Mesendoderm (in vitro differentiated cells): ENCODE results near the gene TRPM3.

Experiments used
- DNase-seq: peaks from one replicate; pipeline ENCODE4 v3.0.0; 2013
- H2AK5ac ChIP-seq: 2 replicates; pipeline ENCODE4 v1.6.1; 2013; ENCODE audit warnings: low read length, inconsistent platforms
- H2BK120ac ChIP-seq: 2 replicates; pipeline ENCODE4 v1.6.1; 2013; ENCODE audit warnings: low read depth, mild to moderate bottlenecking, low read length, moderate library complexity, mixed read lengths
- H2BK15ac ChIP-seq: replicated peaks from 2 replicates; pipeline ENCODE4 v1.6.1; 2013; ENCODE audit warnings: low read depth, mild to moderate bottlenecking, moderate library complexity
- H2BK5ac ChIP-seq: 2 replicates; pipeline ENCODE4 v1.6.1; 2013; ENCODE audit warnings: low read length, inconsistent platforms
- H3K18ac ChIP-seq: 2 replicates; pipeline ENCODE4 v1.6.1; 2013; ENCODE audit warnings: mild to moderate bottlenecking, low read length, mixed read lengths
- H3K23ac ChIP-seq: one replicate; pipeline ENCODE4 v1.6.1; 2013; ENCODE audit warnings: low read length
- H3K27ac ChIP-seq: 2 replicates; pipeline ENCODE4 v1.5.1; 2013; ENCODE audit warnings: low read depth, mild to moderate bottlenecking, inconsistent platforms, low read length, moderate library complexity
- H3K27me3 ChIP-seq: 2 replicates; pipeline ENCODE4 v1.6.1; 2013; ENCODE audit warnings: low read length, control low read depth, mild to moderate bottlenecking, inconsistent platforms; ENCODE audit not compliant: insufficient read depth, poor library complexity
- H3K36me3 ChIP-seq: 2 replicates; pipeline ENCODE4 v1.6.1; 2013; ENCODE audit warnings: low read length, inconsistent platforms; ENCODE audit not compliant: control insufficient read depth, insufficient read depth
- H3K4ac ChIP-seq: one replicate; pipeline ENCODE4 v1.6.1; 2013; ENCODE audit warnings: low read depth, mild to moderate bottlenecking, low read length, moderate library complexity
- H3K4me1 ChIP-seq: 2 replicates; pipeline ENCODE4 v1.6.1; 2013; ENCODE audit warnings: low read depth, low read length, inconsistent platforms; ENCODE audit not compliant: control insufficient read depth
- H3K4me2 ChIP-seq: 2 replicates; pipeline ENCODE4 v1.6.1; 2013; ENCODE audit warnings: low read length
- H3K4me3 ChIP-seq: 2 replicates; pipeline ENCODE4 v1.5.1; 2013; ENCODE audit warnings: mild to moderate bottlenecking, low read length
- H3K56ac ChIP-seq: one replicate; pipeline ENCODE4 v1.6.1; 2013; ENCODE audit warnings: low read length
- H3K79me1 ChIP-seq: 2 replicates; pipeline ENCODE4 v1.6.1; 2013; ENCODE audit warnings: low read length, inconsistent platforms
- H3K79me2 ChIP-seq: 2 replicates; pipeline ENCODE4 v1.6.1; 2013; ENCODE audit warnings: mild to moderate bottlenecking, low read length; ENCODE audit not compliant: control insufficient read depth, insufficient read depth
- H3K9ac ChIP-seq: 2 replicates; pipeline ENCODE4 v1.6.1; 2013; ENCODE audit warnings: low read length, inconsistent platforms
- H4K5ac ChIP-seq: one replicate; pipeline ENCODE4 v1.6.1; 2013; ENCODE audit warnings: low read length
- H4K8ac ChIP-seq: one replicate; pipeline ENCODE4 v1.6.1; 2013; ENCODE audit warnings: low read depth, mild to moderate bottlenecking, control low read depth, low read length, moderate library complexity
- WGBS: extraction: QIAGEN DNeasy Blood & Tissue Kit; methylation state at CpG from one replicate; pipeline ENCODE4 v1.1.7; 2013; ENCODE audit warnings: low lambda C conversion rate, missing lambda C conversion rate; ENCODE audit not compliant: insufficient coverage; ENCODE audit errors: extremely low coverage; 5-methylcytosine and 5-hydroxymethylcytosine counted together

Gene TRPM3

GRCh38 chr9:70552561-70552960, 568.9 kb downstream of the TRPM3 start:
- Histone ChIP-seq H3K27me3 (no peaks in the 10 kb centered on the region), H3K79me1 (no peaks in the 10 kb centered on the region), H4K5ac (no peak overlapping the region), H3K56ac (no peak overlapping the region), H2BK5ac (no peak overlapping the region), H3K36me3 (no peaks in the 10 kb centered on the region), H2BK120ac (no peak overlapping the region), H3K79me2 (no peaks in the 10 kb centered on the region), H3K4me3 (no peak overlapping the region), H4K8ac (no peak overlapping the region), H2AK5ac (no peak overlapping the region), H3K18ac (no peak overlapping the region), H3K9ac (no peak overlapping the region), H3K4me2 (no peak overlapping the region), H3K27ac (no peak overlapping the region), H3K4me1 (peaks cover 10% of the 10 kb centered on the region), H2BK15ac (no peak overlapping the region), H3K23ac (no peak overlapping the region), H3K4ac (no peak overlapping the region)
- DNase-seq: no peak
- no CpG with 5 or more reads among the region's 9 CpGs for WGBS

GRCh38 chr9:70551801-70552200, 569.6 kb downstream of the TRPM3 start:
- no peak overlapping the region for H3K23ac ChIP-seq
- H4K8ac ChIP-seq: no peak overlapping the region
- no peak for DNase-seq
- H3K9ac ChIP-seq: no peak overlapping the region
- no peak overlapping the region for H3K4me2 ChIP-seq
- H3K79me2 ChIP-seq: no peaks in the 10 kb centered on the region
- no peak overlapping the region for H2BK120ac ChIP-seq
- no peak overlapping the region for H3K27ac ChIP-seq
- no CpG with 5 or more reads among the region's 3 CpGs for WGBS
- no peak overlapping the region for H3K18ac ChIP-seq
- no peak overlapping the region for H3K4me3 ChIP-seq
- no peak overlapping the region for H2AK5ac ChIP-seq
- H3K27me3 ChIP-seq: no peaks in the 10 kb centered on the region
- no peaks in the 10 kb centered on the region for H3K36me3 ChIP-seq
- no peak overlapping the region for H2BK5ac ChIP-seq
- no peak overlapping the region for H3K4ac ChIP-seq
- peaks cover 10% of the 10 kb centered on the region for H3K4me1 ChIP-seq
- H2BK15ac ChIP-seq: no peak overlapping the region
- no peak overlapping the region for H4K5ac ChIP-seq
- H3K79me1 ChIP-seq: no peaks in the 10 kb centered on the region
- H3K56ac ChIP-seq: no peak overlapping the region

- no peak overlapping the region for H2BK15ac ChIP-seq
- peaks cover 10% of the 10 kb centered on the region for H3K4me1 ChIP-seq
- no peak overlapping the region for H3K4me2 ChIP-seq
- no peak overlapping the region for H3K56ac ChIP-seq
- no peak overlapping the region for H4K8ac ChIP-seq
- no peak overlapping the region for H2AK5ac ChIP-seq
- no peak overlapping the region for H4K5ac ChIP-seq
- no peak overlapping the region for H3K4me3 ChIP-seq
- no peaks in the 10 kb centered on the region for H3K36me3 ChIP-seq
- no peaks in the 10 kb centered on the region for H3K79me1 ChIP-seq
- no peak overlapping the region for H3K18ac ChIP-seq
- DNase-seq: no peak
- no CpG with 5 or more reads among the region's 4 CpGs for WGBS
- no peaks in the 10 kb centered on the region for H3K79me2 ChIP-seq
- no peak overlapping the region for H3K23ac ChIP-seq
- no peaks in the 10 kb centered on the region for H3K27me3 ChIP-seq
- H2BK5ac ChIP-seq: no peak overlapping the region
- H3K9ac ChIP-seq: no peak overlapping the region
- no peak overlapping the region for H3K4ac ChIP-seq
- H2BK120ac ChIP-seq: no peak overlapping the region
- H3K27ac ChIP-seq: no peak overlapping the region
Measured at GRCh38 chr9:70551396-70551795, 570.0 kb downstream of the TRPM3 start.

- Histone ChIP-seq H3K27ac (no peak overlapping the region), H4K8ac (no peak overlapping the region), H2BK120ac (no peak overlapping the region), H3K4ac (no peak overlapping the region), H2BK15ac (no peak overlapping the region), H3K56ac (no peak overlapping the region), H3K79me1 (no peaks in the 10 kb centered on the region), H2BK5ac (no peak overlapping the region), H3K4me1 (peaks cover 10% of the 10 kb centered on the region), H2AK5ac (no peak overlapping the region), H4K5ac (no peak overlapping the region), H3K27me3 (no peaks in the 10 kb centered on the region), H3K4me3 (no peak overlapping the region), H3K4me2 (no peak overlapping the region), H3K18ac (no peak overlapping the region), H3K23ac (no peak overlapping the region), H3K79me2 (no peaks in the 10 kb centered on the region), H3K36me3 (no peaks in the 10 kb centered on the region), H3K9ac (no peak overlapping the region)
- DNase-seq: no peak
- WGBS: no CpG with 5 or more reads among the region's 1 CpG
Measured at GRCh38 chr9:70549926-70550325, 571.5 kb downstream of the TRPM3 start.

GRCh38 chr9:70542311-70542931, 579.0 kb downstream of the TRPM3 start:
- Histone ChIP-seq H2AK5ac (no peak overlapping the region), H3K79me1 (no peaks in the 10 kb centered on the region), H3K4me2 (no peak overlapping the region), H4K8ac (no peak overlapping the region), H3K27me3 (no peaks in the 10 kb centered on the region), H3K79me2 (no peaks in the 10 kb centered on the region), H3K9ac (no peak overlapping the region), H3K23ac (no peak overlapping the region), H2BK120ac (no peak overlapping the region), H3K56ac (no peak overlapping the region), H3K18ac (no peak overlapping the region), H3K4me3 (no peak overlapping the region), H2BK15ac (no peak overlapping the region), H4K5ac (no peak overlapping the region), H3K4ac (no peak overlapping the region), H3K27ac (no peak overlapping the region), H3K36me3 (no peaks in the 10 kb centered on the region), H2BK5ac (no peak overlapping the region), H3K4me1 (no peaks in the 10 kb centered on the region)
- WGBS: no CpG with 5 or more reads among the region's 3 CpGs
- DNase-seq: no peak

- Histone ChIP-seq H3K27me3 (no peaks in the 10 kb centered on the region), H3K4me3 (no peak overlapping the region), H3K23ac (no peak overlapping the region), H3K56ac (no peak overlapping the region), H3K27ac (no peak overlapping the region), H3K18ac (no peak overlapping the region), H4K8ac (no peak overlapping the region), H3K79me1 (no peaks in the 10 kb centered on the region), H3K4ac (no peak overlapping the region), H3K4me1 (no peaks in the 10 kb centered on the region), H4K5ac (no peak overlapping the region), H3K4me2 (no peak overlapping the region), H2BK120ac (no peak overlapping the region), H2AK5ac (no peak overlapping the region), H2BK5ac (no peak overlapping the region), H3K9ac (no peak overlapping the region), H3K79me2 (no peaks in the 10 kb centered on the region), H2BK15ac (no peak overlapping the region), H3K36me3 (no peaks in the 10 kb centered on the region)
- WGBS: no CpG with 5 or more reads among the region's 5 CpGs
- DNase-seq: no peak
Measured at GRCh38 chr9:70540016-70540415, 581.4 kb downstream of the TRPM3 start.
